ENCODE data around the gene GIMAP4. TPM values are rescaled to one million over a fixed set of nuclear protein-coding genes. Genes with fewer than 3 reads are reported as not detected.

Gene GIMAP4
- total RNA-seq, 2 experiments from 2014 or later, result 20.7 to 23.6 TPM

DNA sequence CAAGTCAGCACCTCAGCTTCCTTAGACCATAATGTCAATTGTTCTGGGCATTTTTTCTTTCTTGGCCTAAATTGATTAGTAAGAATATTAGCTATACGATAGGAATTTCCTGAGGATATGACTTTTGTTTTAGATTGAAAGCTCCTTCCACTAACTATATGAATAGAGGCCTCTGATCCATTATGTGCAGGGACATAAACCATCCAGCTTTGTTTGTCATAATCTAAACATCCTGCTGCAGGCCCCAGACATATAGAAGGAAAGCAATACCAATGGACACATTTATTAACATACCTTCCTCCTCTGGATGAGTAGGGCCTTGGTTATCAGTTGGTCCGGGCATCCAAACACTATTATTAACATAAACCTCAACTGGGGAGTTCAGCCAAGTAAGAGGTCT is 4.3 kb upstream of the GIMAP4 start:
- peaks cover 77% of the 10 kb centered on the region for H3K36me3 Mint-ChIP-seq (ENCODE audit: low read depth)
- peak overlapping the region; percentile 88 for H3K27ac Mint-ChIP-seq
- ATAC-seq (ENCODE audit: poor library complexity) (no peak), DNase-seq (no peak)
- no peaks in the 10 kb centered on the region for H3K27me3 ChIP-seq (ENCODE audit: control insufficient read depth in 1 of 2, insufficient read depth in 2 of 2, low read length in 2 of 2)
- H3K4me3 Mint-ChIP-seq, result peak overlapping the region; percentile 77
- ChIA-PET POLR2A (interaction anchor here (0.8 to 9.9 kb wide), 13 partner anchors 10 to 193 kb away, joined by 3 to 161 read pairs (median 4); partner anchors contain the start of genes GIMAP2, GIMAP6 and GIMAP8), CTCF (interaction anchor here (1.3 to 1.6 kb wide), 2 partner anchors 175 to 194 kb away, joined by 3 to 5 read pairs; partner anchors contain the start of gene GIMAP5)
- H3K4me1 Mint-ChIP-seq (ENCODE audit: low read depth), result peaks cover 90% of the 10 kb centered on the region
- H3K4me1 ChIP-seq (ENCODE audit: insufficient read depth, low read length), result peaks cover 53% of the 10 kb centered on the region
- H3K9me3 Mint-ChIP-seq, result peaks cover 13% of the 10 kb centered on the region
- no peaks in the 10 kb centered on the region for H3K27me3 Mint-ChIP-seq
- H3K9me3 ChIP-seq (ENCODE audit: control insufficient read depth in 1 of 2, insufficient read depth in 1 of 2, low read length in 2 of 2), result peaks cover 4 to 21% of the 10 kb centered on the region in 2 experiments
- peak overlapping the region; percentile 80 to 81 for H3K27ac ChIP-seq (ENCODE audit: low read depth in 1 of 2, low read length in 2 of 2)
- H3K36me3 ChIP-seq (ENCODE audit: insufficient read depth, low read length), result no peaks in the 10 kb centered on the region
- TF ChIP-seq, protein P1, sequence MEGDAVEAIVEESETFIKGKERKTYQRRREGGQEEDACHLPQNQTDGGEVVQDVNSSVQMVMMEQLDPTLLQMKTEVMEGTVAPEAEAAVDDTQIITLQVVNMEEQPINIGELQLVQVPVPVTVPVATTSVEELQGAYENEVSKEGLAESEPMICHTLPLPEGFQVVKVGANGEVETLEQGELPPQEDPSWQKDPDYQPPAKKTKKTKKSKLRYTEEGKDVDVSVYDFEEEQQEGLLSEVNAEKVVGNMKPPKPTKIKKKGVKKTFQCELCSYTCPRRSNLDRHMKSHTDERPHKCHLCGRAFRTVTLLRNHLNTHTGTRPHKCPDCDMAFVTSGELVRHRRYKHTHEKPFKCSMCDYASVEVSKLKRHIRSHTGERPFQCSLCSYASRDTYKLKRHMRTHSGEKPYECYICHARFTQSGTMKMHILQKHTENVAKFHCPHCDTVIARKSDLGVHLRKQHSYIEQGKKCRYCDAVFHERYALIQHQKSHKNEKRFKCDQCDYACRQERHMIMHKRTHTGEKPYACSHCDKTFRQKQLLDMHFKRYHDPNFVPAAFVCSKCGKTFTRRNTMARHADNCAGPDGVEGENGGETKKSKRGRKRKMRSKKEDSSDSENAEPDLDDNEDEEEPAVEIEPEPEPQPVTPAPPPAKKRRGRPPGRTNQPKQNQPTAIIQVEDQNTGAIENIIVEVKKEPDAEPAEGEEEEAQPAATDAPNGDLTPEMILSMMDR (IDR thresholded peaks at IDR 0.05), result no peak
- peak overlapping the region; percentile 31 for H3K4me3 ChIP-seq (ENCODE audit: low read length)
- intact Hi-C loops (cut with DNase I, micrococcal nuclease), result no loop called here

DNA sequence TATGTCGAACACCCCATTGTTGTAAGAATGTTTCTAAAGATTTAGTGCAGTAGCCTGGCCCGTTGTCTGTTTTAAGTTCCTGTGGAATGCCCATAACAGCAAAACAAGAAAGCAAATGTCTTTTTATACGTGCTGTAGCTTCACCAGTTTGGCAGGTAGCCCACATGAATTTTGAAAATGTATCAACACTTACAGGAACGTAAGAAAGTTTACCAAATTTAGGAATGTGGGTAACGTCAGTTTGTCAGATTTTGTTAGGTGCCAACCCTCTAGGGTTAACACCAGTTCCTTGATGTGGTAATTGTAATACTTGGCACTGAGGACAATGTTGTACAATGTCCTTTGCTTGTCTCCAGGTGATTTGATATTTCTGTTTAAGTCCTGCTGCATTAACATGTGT is 3.2 kb upstream of the GIMAP4 start:
- Histone ChIP-seq H3K27ac (ENCODE audit: low read depth in 1 of 2, low read length in 2 of 2) (peak overlapping the region; percentile 80 to 81), H3K4me1 (ENCODE audit: insufficient read depth, low read length) (peaks cover 53% of the 10 kb centered on the region), H3K36me3 (ENCODE audit: insufficient read depth, low read length) (no peaks in the 10 kb centered on the region), H3K4me3 (ENCODE audit: low read length) (peak overlapping the region; percentile 31), H3K9me3 (ENCODE audit: control insufficient read depth in 1 of 2, insufficient read depth in 1 of 2, low read length in 2 of 2) (peaks cover 4 to 21% of the 10 kb centered on the region in 2 experiments), H3K27me3 (ENCODE audit: control insufficient read depth in 1 of 2, insufficient read depth in 2 of 2, low read length in 2 of 2) (no peaks in the 10 kb centered on the region)
- intact Hi-C loops (cut with DNase I, micrococcal nuclease), result no loop called here
- TF ChIP-seq, protein P1 (IDR thresholded peaks at IDR 0.05), result no peak
- ATAC-seq (ENCODE audit: poor library complexity) (peak; percentile 22), DNase-seq (peak in 4 of 14 experiments; percentile 24 to 76 (median 50))
- Mint-ChIP-seq H3K4me1 (ENCODE audit: low read depth) (peaks cover 86% of the 10 kb centered on the region), H3K27ac (peak overlapping the region; percentile 88), H3K9me3 (peaks cover 13% of the 10 kb centered on the region), H3K27me3 (no peaks in the 10 kb centered on the region), H3K36me3 (ENCODE audit: low read depth) (peaks cover 77% of the 10 kb centered on the region), H3K4me3 (peak overlapping the region; percentile 77)
- POLR2A ChIA-PET, result interaction anchor here (0.7 to 9.9 kb wide), 16 partner anchors 18 to 191 kb away, joined by 3 to 161 read pairs (median 4); partner anchors contain the start of genes GIMAP1, GIMAP2, GIMAP5 and GIMAP7
- CTCF ChIA-PET, result interaction anchor here (1.0 to 2.0 kb wide), 4 partner anchors 10 to 115 kb away, joined by 3 to 10 read pairs (median 3); no protein-coding TSS in a partner anchor

DNA sequence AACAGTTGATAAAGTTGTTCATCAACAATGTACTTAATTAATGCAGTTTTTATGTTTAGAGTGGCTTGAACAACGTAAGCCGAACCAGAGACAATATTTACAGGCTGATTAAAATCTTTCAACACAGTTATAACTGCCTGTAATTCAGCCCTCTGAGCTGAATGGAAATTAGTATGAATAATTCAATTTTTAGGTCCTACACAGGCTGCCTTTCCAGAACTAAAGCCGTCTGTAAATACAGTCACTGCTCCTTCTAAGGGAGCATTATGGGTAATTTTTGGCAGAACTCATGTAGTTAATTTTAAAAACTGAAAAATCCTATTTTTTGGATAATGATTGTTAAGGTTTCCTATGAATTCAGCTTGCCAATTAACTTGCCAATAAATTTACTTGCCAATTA is 2.6 kb upstream of the GIMAP4 start:
- POLR2A ChIA-PET, result interaction anchor here (0.5 to 9.9 kb wide), 19 partner anchors 17 to 195 kb away, joined by 3 to 161 read pairs (median 4); partner anchors contain the start of genes GIMAP1, GIMAP2, GIMAP5 and GIMAP6
- TF ChIP-seq, protein P1 (IDR thresholded peaks at IDR 0.05), result no peak
- CTCF ChIA-PET, result interaction anchor here (1.0 to 2.0 kb wide), 3 partner anchors 49 to 116 kb away, joined by 3 to 10 read pairs (median 3); no protein-coding TSS in a partner anchor

More for the DNA sequence above, 2.6 kb upstream of the GIMAP4 start:
- ATAC-seq (ENCODE audit: poor library complexity) (no peak), DNase-seq (no peak)
- H3K4me1 ChIP-seq (ENCODE audit: insufficient read depth, low read length), result peaks cover 57% of the 10 kb centered on the region
- Mint-ChIP-seq H3K4me1 (ENCODE audit: low read depth) (peaks cover 91% of the 10 kb centered on the region), H3K4me3 (peak overlapping the region; percentile 77), H3K27ac (peak overlapping the region; percentile 88), H3K27me3 (no peaks in the 10 kb centered on the region), H3K36me3 (ENCODE audit: low read depth) (peaks cover 77% of the 10 kb centered on the region), H3K9me3 (peaks cover 15% of the 10 kb centered on the region)
- no peaks in the 10 kb centered on the region for H3K27me3 ChIP-seq (ENCODE audit: control insufficient read depth in 1 of 2, insufficient read depth in 2 of 2, low read length in 2 of 2)
- peak overlapping the region; percentile 31 for H3K4me3 ChIP-seq (ENCODE audit: low read length)
- peaks cover 8 to 20% of the 10 kb centered on the region in 2 experiments for H3K9me3 ChIP-seq (ENCODE audit: control insufficient read depth in 1 of 2, insufficient read depth in 1 of 2, low read length in 2 of 2)
- intact Hi-C loops (cut with DNase I, micrococcal nuclease), result no loop called here
- peak overlapping the region; percentile 80 to 81 for H3K27ac ChIP-seq (ENCODE audit: low read depth in 1 of 2, low read length in 2 of 2)
- peaks cover under 1% of the 10 kb centered on the region for H3K36me3 ChIP-seq (ENCODE audit: insufficient read depth, low read length)

Measured in CD4-positive, alpha-beta T cell (primary cell).